K562 (cell line): ENCODE results near the gene KRABD2.
A peak's percentile ranks its signal among the peaks of the same experiment; 100 is the strongest.

Source experiments
- GTF2A2 ChIP-seq: IDR thresholded peaks from 2 replicates; pipeline ENCODE4 v1.6.1; 2016; ENCODE audit warnings: mild to moderate bottlenecking, missing genetic modification characterization, missing compliant biosample characterization
- JUND ChIP-seq, 2 experiments: IDR thresholded peaks; 2 replicates in 1 of 2; 3 replicates in 1 of 2; pipeline ENCODE4 v1.6.1; 2011; ENCODE audit warnings: borderline replicate concordance in 2 of 2, low read depth in 2 of 2, low read length in 2 of 2, improper control_type of control experiment in 1 of 2, missing biosample characterization in 1 of 2, missing genetic modification characterization in 1 of 2, missing genetic modification reagents in 1 of 2
- SMAD4 ChIP-seq: fragments of 250-450 bp; sonication (Bioruptor Pico); conservative IDR thresholded peaks from 2 replicates; pipeline ENCODE4 v1.8.0; 2021; ENCODE audit warnings: inconsistent platforms, mild to moderate bottlenecking, moderate library complexity
- TRIM24 ChIP-seq, 2 experiments: fragments of 450-650 bp; IDR thresholded peaks; 2 replicates each; pipeline ENCODE4 v1.6.1; 2016
- ZNF436 ChIP-seq: fragments of 250-450, 450-650 bp; sonication (Bioruptor Pico); formaldehyde crosslinking; IDR thresholded peaks from 2 replicates; pipeline ENCODE4 v1.7.0; 2020; ENCODE audit warnings: mild to moderate bottlenecking
- ZNF583 ChIP-seq: fragments of 250-450 bp; sonication (Bioruptor Pico); IDR thresholded peaks from 2 replicates; pipeline ENCODE4 v1.4.0; 2020
- ZNF830 ChIP-seq: fragments of 250-450 bp; sonication (Bioruptor Pico); IDR thresholded peaks from 2 replicates; pipeline ENCODE4 v1.5.0; 2021; ENCODE audit warnings: mild to moderate bottlenecking
- TF ChIP-seq, protein P1 (sequence below), 2 experiments: fragments of 450-650 bp; IDR thresholded peaks; 2 replicates each; pipeline ENCODE4 v1.6.1; 2018; ENCODE audit warnings: mild to moderate bottlenecking in 2 of 2, low read depth in 1 of 2; ENCODE audit not compliant: partially characterized antibody in 2 of 2
- TF ChIP-seq, protein P2 (sequence below): IDR thresholded peaks from 3 replicates; pipeline ENCODE4 v1.6.1; 2011; ENCODE audit warnings: borderline replicate concordance, mild to moderate bottlenecking, moderate library complexity; ENCODE audit not compliant: insufficient read length; ENCODE audit errors: extremely low read depth
- TF ChIP-seq, protein P3 (sequence below), 2 experiments: IDR thresholded peaks; 2 replicates each; pipeline ENCODE4 v1.6.1; 2011; ENCODE audit warnings: borderline replicate concordance in 1 of 2, control low read depth in 1 of 2, low read depth in 1 of 2, low read length in 1 of 2, mild to moderate bottlenecking in 1 of 2, mixed read lengths in 1 of 2, moderate library complexity in 1 of 2; ENCODE audit not compliant: insufficient read depth in 1 of 2, insufficient read length in 1 of 2, poor library complexity in 1 of 2, severe bottlenecking in 1 of 2; ENCODE audit errors: extremely low read depth in 1 of 2
- TF ChIP-seq, protein P4 (sequence below): fragments of 450-650 bp; IDR thresholded peaks from 2 replicates; pipeline ENCODE4 v1.6.1; 2017; ENCODE audit warnings: antibody characterized with exemption, mild to moderate bottlenecking

Gene KRABD2

DNA sequence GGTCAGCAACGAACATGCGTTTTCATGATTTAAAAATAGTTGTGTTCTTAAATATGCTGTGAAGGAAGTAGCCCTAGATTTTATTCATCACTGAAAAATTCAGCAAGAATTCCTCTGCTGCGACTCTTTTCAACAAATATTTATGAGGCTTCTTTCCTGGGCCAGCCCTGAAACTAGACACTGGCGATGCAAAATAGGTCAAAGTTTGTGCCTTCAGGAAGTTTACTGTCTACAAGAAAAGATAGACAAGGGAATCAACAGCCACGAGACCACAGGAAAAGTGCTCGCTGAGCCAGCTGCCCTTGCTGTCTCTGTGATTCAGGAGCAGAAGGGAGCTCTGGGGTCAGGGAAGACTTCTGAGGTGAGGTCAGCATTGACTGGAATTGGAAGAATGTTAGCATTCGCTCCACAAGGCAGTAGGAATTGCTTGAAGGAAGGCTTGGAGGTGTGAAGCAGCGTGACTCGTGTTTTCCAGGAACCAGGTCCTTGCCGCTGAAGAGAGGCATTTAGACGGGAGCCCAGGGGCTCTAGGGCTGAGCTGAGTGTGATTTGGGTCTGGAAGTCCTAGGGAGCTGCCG lies 8.4 kb upstream of the KRABD2 start (continued):
- peak; percentile 54 for TF ChIP-seq SMAD4 (CRISPR knock-in tag)
- TF ChIP-seq, protein P1, sequence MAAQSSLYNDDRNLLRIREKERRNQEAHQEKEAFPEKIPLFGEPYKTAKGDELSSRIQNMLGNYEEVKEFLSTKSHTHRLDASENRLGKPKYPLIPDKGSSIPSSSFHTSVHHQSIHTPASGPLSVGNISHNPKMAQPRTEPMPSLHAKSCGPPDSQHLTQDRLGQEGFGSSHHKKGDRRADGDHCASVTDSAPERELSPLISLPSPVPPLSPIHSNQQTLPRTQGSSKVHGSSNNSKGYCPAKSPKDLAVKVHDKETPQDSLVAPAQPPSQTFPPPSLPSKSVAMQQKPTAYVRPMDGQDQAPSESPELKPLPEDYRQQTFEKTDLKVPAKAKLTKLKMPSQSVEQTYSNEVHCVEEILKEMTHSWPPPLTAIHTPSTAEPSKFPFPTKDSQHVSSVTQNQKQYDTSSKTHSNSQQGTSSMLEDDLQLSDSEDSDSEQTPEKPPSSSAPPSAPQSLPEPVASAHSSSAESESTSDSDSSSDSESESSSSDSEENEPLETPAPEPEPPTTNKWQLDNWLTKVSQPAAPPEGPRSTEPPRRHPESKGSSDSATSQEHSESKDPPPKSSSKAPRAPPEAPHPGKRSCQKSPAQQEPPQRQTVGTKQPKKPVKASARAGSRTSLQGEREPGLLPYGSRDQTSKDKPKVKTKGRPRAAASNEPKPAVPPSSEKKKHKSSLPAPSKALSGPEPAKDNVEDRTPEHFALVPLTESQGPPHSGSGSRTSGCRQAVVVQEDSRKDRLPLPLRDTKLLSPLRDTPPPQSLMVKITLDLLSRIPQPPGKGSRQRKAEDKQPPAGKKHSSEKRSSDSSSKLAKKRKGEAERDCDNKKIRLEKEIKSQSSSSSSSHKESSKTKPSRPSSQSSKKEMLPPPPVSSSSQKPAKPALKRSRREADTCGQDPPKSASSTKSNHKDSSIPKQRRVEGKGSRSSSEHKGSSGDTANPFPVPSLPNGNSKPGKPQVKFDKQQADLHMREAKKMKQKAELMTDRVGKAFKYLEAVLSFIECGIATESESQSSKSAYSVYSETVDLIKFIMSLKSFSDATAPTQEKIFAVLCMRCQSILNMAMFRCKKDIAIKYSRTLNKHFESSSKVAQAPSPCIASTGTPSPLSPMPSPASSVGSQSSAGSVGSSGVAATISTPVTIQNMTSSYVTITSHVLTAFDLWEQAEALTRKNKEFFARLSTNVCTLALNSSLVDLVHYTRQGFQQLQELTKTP (IDR thresholded peaks at IDR 0.05; ENCODE audit: low read depth in 1 of 2, partially characterized antibody in 2 of 2), result peak in 1 of 2 experiments; percentile 60
- TF ChIP-seq ZNF436 (CRISPR knock-in tag), result no peak
- 0 out of 2 replicates have a peak, but pooled peaks have one; percentile 13 for TF ChIP-seq JUND (IDR thresholded peaks at IDR 0.05; ENCODE audit: borderline replicate concordance, low read depth, low read length)
- peak; percentile 36; the same call in 2 of the 3 replicates for TF ChIP-seq JUND (tag; IDR thresholded peaks at IDR 0.05; ENCODE audit: borderline replicate concordance, low read depth, low read length)
- TF ChIP-seq ZNF830 (CRISPR knock-in tag), result no peak
- TF ChIP-seq ZNF583, result no peak
- TF ChIP-seq, protein P2, sequence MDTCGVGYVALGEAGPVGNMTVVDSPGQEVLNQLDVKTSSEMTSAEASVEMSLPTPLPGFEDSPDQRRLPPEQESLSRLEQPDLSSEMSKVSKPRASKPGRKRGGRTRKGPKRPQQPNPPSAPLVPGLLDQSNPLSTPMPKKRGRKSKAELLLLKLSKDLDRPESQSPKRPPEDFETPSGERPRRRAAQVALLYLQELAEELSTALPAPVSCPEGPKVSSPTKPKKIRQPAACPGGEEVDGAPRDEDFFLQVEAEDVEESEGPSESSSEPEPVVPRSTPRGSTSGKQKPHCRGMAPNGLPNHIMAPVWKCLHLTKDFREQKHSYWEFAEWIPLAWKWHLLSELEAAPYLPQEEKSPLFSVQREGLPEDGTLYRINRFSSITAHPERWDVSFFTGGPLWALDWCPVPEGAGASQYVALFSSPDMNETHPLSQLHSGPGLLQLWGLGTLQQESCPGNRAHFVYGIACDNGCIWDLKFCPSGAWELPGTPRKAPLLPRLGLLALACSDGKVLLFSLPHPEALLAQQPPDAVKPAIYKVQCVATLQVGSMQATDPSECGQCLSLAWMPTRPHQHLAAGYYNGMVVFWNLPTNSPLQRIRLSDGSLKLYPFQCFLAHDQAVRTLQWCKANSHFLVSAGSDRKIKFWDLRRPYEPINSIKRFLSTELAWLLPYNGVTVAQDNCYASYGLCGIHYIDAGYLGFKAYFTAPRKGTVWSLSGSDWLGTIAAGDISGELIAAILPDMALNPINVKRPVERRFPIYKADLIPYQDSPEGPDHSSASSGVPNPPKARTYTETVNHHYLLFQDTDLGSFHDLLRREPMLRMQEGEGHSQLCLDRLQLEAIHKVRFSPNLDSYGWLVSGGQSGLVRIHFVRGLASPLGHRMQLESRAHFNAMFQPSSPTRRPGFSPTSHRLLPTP, result no peak
- TF ChIP-seq, protein P3, sequence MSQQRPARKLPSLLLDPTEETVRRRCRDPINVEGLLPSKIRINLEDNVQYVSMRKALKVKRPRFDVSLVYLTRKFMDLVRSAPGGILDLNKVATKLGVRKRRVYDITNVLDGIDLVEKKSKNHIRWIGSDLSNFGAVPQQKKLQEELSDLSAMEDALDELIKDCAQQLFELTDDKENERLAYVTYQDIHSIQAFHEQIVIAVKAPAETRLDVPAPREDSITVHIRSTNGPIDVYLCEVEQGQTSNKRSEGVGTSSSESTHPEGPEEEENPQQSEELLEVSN (IDR thresholded peaks at IDR 0.05; ENCODE audit: borderline replicate concordance in 1 of 2, extremely low read depth in 1 of 2, insufficient read depth in 1 of 2, insufficient read length in 1 of 2, low read depth in 1 of 2, low read length in 1 of 2, poor library complexity in 1 of 2, severe bottlenecking in 1 of 2), result peak; percentile 68 to 80
- TF ChIP-seq GTF2A2, result no peak
- TF ChIP-seq, protein P4, sequence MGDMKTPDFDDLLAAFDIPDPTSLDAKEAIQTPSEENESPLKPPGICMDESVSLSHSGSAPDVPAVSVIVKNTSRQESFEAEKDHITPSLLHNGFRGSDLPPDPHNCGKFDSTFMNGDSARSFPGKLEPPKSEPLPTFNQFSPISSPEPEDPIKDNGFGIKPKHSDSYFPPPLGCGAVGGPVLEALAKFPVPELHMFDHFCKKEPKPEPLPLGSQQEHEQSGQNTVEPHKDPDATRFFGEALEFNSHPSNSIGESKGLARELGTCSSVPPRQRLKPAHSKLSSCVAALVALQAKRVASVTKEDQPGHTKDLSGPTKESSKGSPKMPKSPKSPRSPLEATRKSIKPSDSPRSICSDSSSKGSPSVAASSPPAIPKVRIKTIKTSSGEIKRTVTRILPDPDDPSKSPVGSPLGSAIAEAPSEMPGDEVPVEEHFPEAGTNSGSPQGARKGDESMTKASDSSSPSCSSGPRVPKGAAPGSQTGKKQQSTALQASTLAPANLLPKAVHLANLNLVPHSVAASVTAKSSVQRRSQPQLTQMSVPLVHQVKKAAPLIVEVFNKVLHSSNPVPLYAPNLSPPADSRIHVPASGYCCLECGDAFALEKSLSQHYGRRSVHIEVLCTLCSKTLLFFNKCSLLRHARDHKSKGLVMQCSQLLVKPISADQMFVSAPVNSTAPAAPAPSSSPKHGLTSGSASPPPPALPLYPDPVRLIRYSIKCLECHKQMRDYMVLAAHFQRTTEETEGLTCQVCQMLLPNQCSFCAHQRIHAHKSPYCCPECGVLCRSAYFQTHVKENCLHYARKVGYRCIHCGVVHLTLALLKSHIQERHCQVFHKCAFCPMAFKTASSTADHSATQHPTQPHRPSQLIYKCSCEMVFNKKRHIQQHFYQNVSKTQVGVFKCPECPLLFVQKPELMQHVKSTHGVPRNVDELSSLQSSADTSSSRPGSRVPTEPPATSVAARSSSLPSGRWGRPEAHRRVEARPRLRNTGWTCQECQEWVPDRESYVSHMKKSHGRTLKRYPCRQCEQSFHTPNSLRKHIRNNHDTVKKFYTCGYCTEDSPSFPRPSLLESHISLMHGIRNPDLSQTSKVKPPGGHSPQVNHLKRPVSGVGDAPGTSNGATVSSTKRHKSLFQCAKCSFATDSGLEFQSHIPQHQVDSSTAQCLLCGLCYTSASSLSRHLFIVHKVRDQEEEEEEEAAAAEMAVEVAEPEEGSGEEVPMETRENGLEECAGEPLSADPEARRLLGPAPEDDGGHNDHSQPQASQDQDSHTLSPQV, result peak; percentile 68
- no peak for TF ChIP-seq TRIM24 (IDR thresholded peaks at IDR 0.05)
